ENCODE results near the gene CD1B.

CD1B gene

GRCh38 chr1:158327481-158327880 lies 3.9 kb downstream of the CD1B start:
- Histone ChIP-seq H3K4me1 (ENCODE audit: control insufficient read depth, insufficient read depth, low read length) (no peaks in the 10 kb centered on the region), H3K9me3 (replicated peaks; ENCODE audit: low read length) (no peaks in the 10 kb centered on the region), H3K36me3 (ENCODE audit: insufficient read depth, low read length) (no peaks in the 10 kb centered on the region), H3K4me2 (ENCODE audit: low read length) (no peak overlapping the region), H3K4me3 (ENCODE audit: low read length) (no peak overlapping the region), H3K9ac (ENCODE audit: low read depth, low read length) (no peak overlapping the region), H3K27me3 (ENCODE audit: control insufficient read depth, insufficient read depth, low read length) (no peaks in the 10 kb centered on the region)

DNA sequence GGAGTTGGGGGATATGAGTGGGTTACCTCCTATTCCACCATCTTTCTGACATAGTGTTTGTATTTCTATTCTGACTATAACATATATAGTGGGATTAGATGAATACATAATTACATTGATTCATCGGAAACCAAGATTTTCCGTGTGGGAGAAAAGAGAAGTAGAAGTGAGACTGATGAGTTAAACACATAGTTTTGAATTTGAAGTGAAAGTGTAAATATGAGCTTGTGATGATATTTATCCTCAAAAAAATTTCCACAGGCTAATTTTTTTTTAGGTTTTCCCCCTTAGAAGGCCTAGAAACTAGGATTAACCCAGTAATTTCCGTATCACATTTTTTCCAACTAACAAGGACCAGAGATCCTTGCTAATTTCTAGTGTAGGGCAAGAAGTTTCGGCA lies 6.9 kb downstream of the CD1B start:
- Histone ChIP-seq H3K36me3 (ENCODE audit: insufficient read depth, low read length) (no peaks in the 10 kb centered on the region), H3K4me1 (ENCODE audit: control insufficient read depth, insufficient read depth, low read length) (no peaks in the 10 kb centered on the region), H3K9me3 (replicated peaks; ENCODE audit: low read length) (no peaks in the 10 kb centered on the region), H3K4me3 (ENCODE audit: low read length) (no peak overlapping the region), H3K9ac (ENCODE audit: low read depth, low read length) (no peak overlapping the region), H3K27me3 (ENCODE audit: control insufficient read depth, insufficient read depth, low read length) (no peaks in the 10 kb centered on the region), H3K4me2 (ENCODE audit: low read length) (no peak overlapping the region)

- Histone ChIP-seq H3K4me2 (ENCODE audit: low read length) (no peak overlapping the region), H3K9ac (ENCODE audit: low read depth, low read length) (no peak overlapping the region), H3K9me3 (replicated peaks; ENCODE audit: low read length) (no peaks in the 10 kb centered on the region), H3K27me3 (ENCODE audit: control insufficient read depth, insufficient read depth, low read length) (no peaks in the 10 kb centered on the region), H3K36me3 (ENCODE audit: insufficient read depth, low read length) (no peaks in the 10 kb centered on the region), H3K4me3 (ENCODE audit: low read length) (no peak overlapping the region), H3K4me1 (ENCODE audit: control insufficient read depth, insufficient read depth, low read length) (no peaks in the 10 kb centered on the region)
Measured at GRCh38 chr1:158323866-158324265, 7.5 kb downstream of the CD1B start.

- Histone ChIP-seq H3K4me3 (ENCODE audit: low read length) (no peak overlapping the region), H3K36me3 (ENCODE audit: insufficient read depth, low read length) (no peaks in the 10 kb centered on the region), H3K9ac (ENCODE audit: low read depth, low read length) (no peak overlapping the region), H3K4me2 (ENCODE audit: low read length) (no peak overlapping the region), H3K9me3 (replicated peaks; ENCODE audit: low read length) (no peaks in the 10 kb centered on the region), H3K27me3 (ENCODE audit: control insufficient read depth, insufficient read depth, low read length) (no peaks in the 10 kb centered on the region), H3K4me1 (ENCODE audit: control insufficient read depth, insufficient read depth, low read length) (no peaks in the 10 kb centered on the region)
Measured at GRCh38 chr1:158311066-158311465, 20.3 kb downstream of the CD1B start.

DNA sequence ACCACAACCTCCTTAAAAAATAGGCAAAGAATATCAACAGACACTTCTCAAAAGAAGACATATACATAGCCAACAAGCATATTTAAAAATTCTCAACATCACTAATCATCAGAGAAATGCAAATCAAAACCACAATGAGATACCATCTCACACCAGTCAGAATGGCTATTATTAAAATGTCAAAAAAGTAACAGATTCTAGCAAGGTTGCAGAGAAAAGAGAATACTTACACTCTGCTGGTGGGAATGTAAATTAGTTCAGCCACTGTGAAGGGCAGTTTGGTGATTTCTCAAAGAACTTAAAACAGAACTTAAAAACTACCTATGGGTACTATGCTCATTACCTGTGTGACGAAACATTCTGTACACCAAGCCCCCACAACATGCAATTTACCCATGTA lies 20.7 kb downstream of the CD1B start:
- Histone ChIP-seq H3K4me3 (ENCODE audit: low read length) (no peak overlapping the region), H3K27me3 (ENCODE audit: control insufficient read depth, insufficient read depth, low read length) (no peaks in the 10 kb centered on the region), H3K9me3 (replicated peaks; ENCODE audit: low read length) (no peaks in the 10 kb centered on the region)

GRCh38 chr1:158295791-158296190 lies 35.5 kb downstream of the CD1B start:
- Histone ChIP-seq H3K9ac (ENCODE audit: low read depth, low read length) (no peak overlapping the region), H3K4me1 (ENCODE audit: control insufficient read depth, insufficient read depth, low read length) (no peaks in the 10 kb centered on the region), H3K36me3 (ENCODE audit: insufficient read depth, low read length) (no peaks in the 10 kb centered on the region), H3K27me3 (ENCODE audit: control insufficient read depth, insufficient read depth, low read length) (no peaks in the 10 kb centered on the region), H3K9me3 (replicated peaks; ENCODE audit: low read length) (no peaks in the 10 kb centered on the region), H3K4me3 (ENCODE audit: low read length) (no peak overlapping the region), H3K4me2 (ENCODE audit: low read length) (no peak overlapping the region)

More for the DNA sequence above, 20.7 kb downstream of the CD1B start:
- no peaks in the 10 kb centered on the region for H3K36me3 ChIP-seq (ENCODE audit: insufficient read depth, low read length)
- H3K9ac ChIP-seq (ENCODE audit: low read depth, low read length): no peak overlapping the region
- H3K4me2 ChIP-seq (ENCODE audit: low read length): no peak overlapping the region
- H3K4me1 ChIP-seq (ENCODE audit: control insufficient read depth, insufficient read depth, low read length): no peaks in the 10 kb centered on the region

- Histone ChIP-seq H3K27me3 (ENCODE audit: control insufficient read depth, insufficient read depth, low read length) (no peaks in the 10 kb centered on the region), H3K4me3 (ENCODE audit: low read length) (no peak overlapping the region), H3K36me3 (ENCODE audit: insufficient read depth, low read length) (no peaks in the 10 kb centered on the region), H3K4me2 (ENCODE audit: low read length) (no peak overlapping the region), H3K4me1 (ENCODE audit: control insufficient read depth, insufficient read depth, low read length) (no peaks in the 10 kb centered on the region), H3K9me3 (replicated peaks; ENCODE audit: low read length) (no peaks in the 10 kb centered on the region), H3K9ac (ENCODE audit: low read depth, low read length) (no peak overlapping the region)
Measured at GRCh38 chr1:158290321-158290844, 40.9 kb downstream of the CD1B start.

- Histone ChIP-seq H3K9ac (ENCODE audit: low read depth, low read length) (no peak within 1 kb of the TSS), H3K4me2 (ENCODE audit: low read length) (no peak within 1 kb of the TSS), H3K4me3 (ENCODE audit: low read length) (no peak within 1 kb of the TSS), H3K9me3 (replicated peaks; ENCODE audit: low read length) (no peaks in the 10 kb centered on the region), H3K27me3 (ENCODE audit: control insufficient read depth, insufficient read depth, low read length) (no peaks in the 10 kb centered on the region), H3K36me3 (ENCODE audit: insufficient read depth, low read length) (no peaks in the 10 kb centered on the region), H3K4me1 (ENCODE audit: control insufficient read depth, insufficient read depth, low read length) (no peaks in the 10 kb centered on the region)
Measured at GRCh38 chr1:158289811-158290210, 41.5 kb downstream of the CD1B start, which contains the start of gene CD1C. CD1C (plus strand) TSS chr1:158289923; CDS start chr1:158290065, 142 bp downstream.

GRCh38 chr1:158286941-158287346 lies 44.4 kb downstream of the CD1B start:
- no peak overlapping the region for H3K4me3 ChIP-seq (ENCODE audit: low read length)
- H3K36me3 ChIP-seq (ENCODE audit: insufficient read depth, low read length): no peaks in the 10 kb centered on the region
- no peak overlapping the region for H3K4me2 ChIP-seq (ENCODE audit: low read length)
- H3K4me1 ChIP-seq (ENCODE audit: control insufficient read depth, insufficient read depth, low read length): no peaks in the 10 kb centered on the region
- no peak overlapping the region for H3K9ac ChIP-seq (ENCODE audit: low read depth, low read length)
- H3K9me3 ChIP-seq (replicated peaks; ENCODE audit: low read length): no peaks in the 10 kb centered on the region
- H3K27me3 ChIP-seq (ENCODE audit: control insufficient read depth, insufficient read depth, low read length): no peaks in the 10 kb centered on the region

DNA sequence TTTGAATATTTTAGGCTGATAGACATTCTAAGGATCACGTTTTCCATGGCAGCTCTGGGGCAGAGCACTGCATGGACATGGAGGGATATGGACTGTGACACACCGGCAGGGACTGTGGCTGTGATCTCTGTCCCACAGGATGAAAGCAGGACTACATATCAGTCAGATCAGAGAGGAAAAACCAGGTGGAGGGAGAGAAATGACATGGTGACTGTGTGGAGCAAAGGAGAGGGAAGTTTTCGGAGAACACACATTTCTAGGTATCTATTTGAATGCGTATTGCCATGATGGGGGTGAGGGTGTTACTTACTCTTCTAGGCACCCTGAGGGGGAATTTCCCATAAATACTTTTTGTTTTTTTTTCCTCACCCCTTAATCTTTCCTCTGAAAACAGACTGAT lies 44.8 kb downstream of the CD1B start:
- Histone ChIP-seq H3K27me3 (ENCODE audit: control insufficient read depth, insufficient read depth, low read length) (no peaks in the 10 kb centered on the region), H3K4me2 (ENCODE audit: low read length) (no peak overlapping the region), H3K9me3 (replicated peaks; ENCODE audit: low read length) (no peaks in the 10 kb centered on the region), H3K9ac (ENCODE audit: low read depth, low read length) (no peak overlapping the region), H3K4me1 (ENCODE audit: control insufficient read depth, insufficient read depth, low read length) (no peaks in the 10 kb centered on the region), H3K36me3 (ENCODE audit: insufficient read depth, low read length) (no peaks in the 10 kb centered on the region), H3K4me3 (ENCODE audit: low read length) (no peak overlapping the region)

DNA sequence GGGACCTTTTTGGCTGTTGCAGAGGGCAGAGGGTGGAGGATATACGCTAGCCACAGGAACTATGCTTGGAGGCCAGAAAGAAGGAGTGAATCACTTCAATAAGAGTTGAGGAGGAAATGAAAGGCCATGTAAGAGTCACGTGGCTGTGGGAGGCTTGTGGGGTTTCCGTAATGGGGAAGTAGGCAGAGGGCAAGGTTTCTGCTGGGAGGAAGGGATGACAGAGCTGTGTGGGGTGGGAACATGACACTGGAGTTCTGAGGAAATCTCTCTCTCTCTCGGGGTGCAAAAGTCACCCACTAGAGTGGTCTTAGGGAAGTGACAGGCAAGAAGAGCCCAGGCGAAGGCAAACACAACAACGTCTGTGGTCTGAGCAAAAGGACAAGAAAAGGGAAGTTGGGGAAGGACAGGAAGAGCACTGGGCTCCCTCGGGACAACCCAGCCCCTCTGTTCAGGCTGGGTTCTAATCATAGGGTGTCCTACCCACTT lies 45.5 kb downstream of the CD1B start:
- no peaks in the 10 kb centered on the region for H3K36me3 ChIP-seq (ENCODE audit: insufficient read depth, low read length)
- H3K4me3 ChIP-seq (ENCODE audit: low read length): no peak overlapping the region
- no peak overlapping the region for H3K9ac ChIP-seq (ENCODE audit: low read depth, low read length)
- H3K9me3 ChIP-seq (replicated peaks; ENCODE audit: low read length): no peaks in the 10 kb centered on the region
- no peak overlapping the region for H3K4me2 ChIP-seq (ENCODE audit: low read length)
- no peaks in the 10 kb centered on the region for H3K27me3 ChIP-seq (ENCODE audit: control insufficient read depth, insufficient read depth, low read length)
- no peaks in the 10 kb centered on the region for H3K4me1 ChIP-seq (ENCODE audit: control insufficient read depth, insufficient read depth, low read length)

GRCh38 chr1:158283965-158284364 lies 47.4 kb downstream of the CD1B start:
- Histone ChIP-seq H3K4me1 (ENCODE audit: control insufficient read depth, insufficient read depth, low read length) (no peaks in the 10 kb centered on the region), H3K4me2 (ENCODE audit: low read length) (no peak overlapping the region), H3K27me3 (ENCODE audit: control insufficient read depth, insufficient read depth, low read length) (no peaks in the 10 kb centered on the region), H3K9me3 (replicated peaks; ENCODE audit: low read length) (no peaks in the 10 kb centered on the region), H3K4me3 (ENCODE audit: low read length) (no peak overlapping the region), H3K9ac (ENCODE audit: low read depth, low read length) (no peak overlapping the region), H3K36me3 (ENCODE audit: insufficient read depth, low read length) (no peaks in the 10 kb centered on the region)
